DMS114 treated with DMSO at 0.1 percent for 48 hours (cell line): ENCODE measurements around the gene REXO1.
A peak's percentile ranks its signal among the peaks of the same experiment; 100 is the strongest.

Source experiments
- DNase-seq: peaks from one replicate; lab custom pipeline; 2025; ENCODE audit not compliant: unreplicated experiment; lab: John Stamatoyannopoulos, UW

The REXO1 gene

GRCh38 chr19:1860821-1861598 is 12.7 kb upstream of the REXO1 start:
- DNase-seq, result no peak

- DNase-seq, result no peak
These were observed 11.9 kb upstream of the REXO1 start for GRCh38 chr19:1860042-1860775.

GRCh38 chr19:1859331-1859781 is 11.1 kb upstream of the REXO1 start:
- DNase-seq, result no peak

- no peak for DNase-seq
These were observed 10.3 kb upstream of the REXO1 start for GRCh38 chr19:1858412-1859081.

GRCh38 chr19:1857648-1858326 is 9.5 kb upstream of the REXO1 start:
- DNase-seq, result no peak

GRCh38 chr19:1856698-1857603 is 8.7 kb upstream of the REXO1 start:
- DNase-seq, result no peak

GRCh38 chr19:1856345-1856697 is 8.0 kb upstream of the REXO1 start:
- no peak for DNase-seq

GRCh38 chr19:1855828-1856255 is 7.6 kb upstream of the REXO1 start:
- no peak for DNase-seq

- DNase-seq, result peak; percentile 34
These were observed 7.0 kb upstream of the REXO1 start for GRCh38 chr19:1855040-1855827.

- no peak for DNase-seq
These were observed 6.3 kb upstream of the REXO1 start for GRCh38 chr19:1854542-1855039.

GRCh38 chr19:1854039-1854541 is 5.8 kb upstream of the REXO1 start:
- no peak for DNase-seq

- peak; percentile 51 for DNase-seq
These were observed 5.2 kb upstream of the REXO1 start for GRCh38 chr19:1853295-1854038.

GRCh38 chr19:1852581-1853128 is 4.4 kb upstream of the REXO1 start:
- DNase-seq, result no peak

GRCh38 chr19:1851654-1852580 is 3.6 kb upstream of the REXO1 start:
- DNase-seq, result no peak

- no peak for DNase-seq
These were observed 2.7 kb upstream of the REXO1 start for GRCh38 chr19:1850809-1851653.

- DNase-seq, result no peak
These were observed 1.7 kb upstream of the REXO1 start for GRCh38 chr19:1849886-1850398.
